ENCODE data around the gene ZNF689. TPM values are rescaled to one million over a fixed set of nuclear protein-coding genes. Genes with fewer than 3 reads are reported as not detected.

The ZNF689 gene
- total RNA-seq, 1 experiment from 2014 or later: 10.1 TPM

DNA sequence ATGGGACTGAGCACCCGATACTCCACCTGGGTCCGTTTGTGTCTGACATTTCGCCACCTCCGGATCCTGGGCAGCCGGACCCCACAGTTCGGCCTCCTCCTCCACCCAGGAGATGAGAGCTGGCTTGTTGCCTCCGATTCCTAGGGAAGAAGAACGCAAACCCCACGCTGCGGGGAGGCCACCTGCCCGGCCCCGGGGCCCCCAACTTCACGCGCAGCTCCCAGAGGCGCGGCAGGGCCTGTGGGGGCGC, 52.6 kb downstream of the ZNF689 start:
- no peaks in the 10 kb centered on the region for H3K9me3 ChIP-seq (ENCODE audit: insufficient read depth, low read depth)

GRCh38 chr16:30556125-30556473, 54.1 kb downstream of the ZNF689 start:
- Histone ChIP-seq H3K27ac (no peak overlapping the region), H3K9me2 (ENCODE audit: insufficient read depth) (no peaks in the 10 kb centered on the region), H3K27me3 (ENCODE audit: insufficient read depth, low read depth) (no peaks in the 10 kb centered on the region), H4K20me1 (ENCODE audit: insufficient read depth) (no peaks in the 10 kb centered on the region), H3K9me3 (ENCODE audit: insufficient read depth, low read depth) (no peaks in the 10 kb centered on the region), H3K36me3 (ENCODE audit: low read depth) (no peaks in the 10 kb centered on the region), H3F3A (ENCODE audit: insufficient read depth, low read depth) (peaks cover 29% of the 10 kb centered on the region; the same call in 1 of the 2 replicates), H2AFZ (no peak overlapping the region), H3K4me3 (no peak overlapping the region), H3K79me2 (ENCODE audit: low read depth) (peaks cover 19% of the 10 kb centered on the region), H3K4me2 (no peak overlapping the region), H3K4me1 (replicated peaks; ENCODE audit: insufficient read depth) (peaks cover 17% of the 10 kb centered on the region)
- ChIA-PET POLR2A (ENCODE audit: unreplicated experiment) (no interaction called here), CTCF (no interaction called here)
- intact Hi-C loops (cut with micrococcal nuclease; ENCODE audit: unreplicated experiment): loop anchor here (10.0 kb wide), 1 partner anchor 209 kb away; the partner anchor contains the start of genes CFAP119 and RNF40
- DNase-seq: no peak
- BruUV-seq (replicated peaks): no TSS peak
- no peak for TF ChIP-seq CTCF (conservative IDR thresholded peaks at IDR 0.05)
- no peak for TF ChIP-seq EZH2 (IDR thresholded peaks at IDR 0.05; ENCODE audit: low read depth)

More for the DNA sequence above, 52.6 kb downstream of the ZNF689 start:
- ChIA-PET CTCF (interaction anchor here (0.6 to 2.8 kb wide), 3 partner anchors 23 to 128 kb away, joined by 3 to 25 read pairs (median 12); partner anchors contain the start of genes DCTPP1 and ZNF747), POLR2A (ENCODE audit: unreplicated experiment) (interaction anchor here (0.7 kb wide), 1 partner anchor 163 kb away, joined by 3 read pairs; no protein-coding TSS in a partner anchor)
- Histone ChIP-seq H3F3A (ENCODE audit: insufficient read depth, low read depth) (peaks cover 25% of the 10 kb centered on the region; the same call in 1 of the 2 replicates), H3K9me2 (ENCODE audit: insufficient read depth) (no peaks in the 10 kb centered on the region), H3K4me3 (peak overlapping the region; percentile 88), H3K79me2 (ENCODE audit: low read depth) (peaks cover 19% of the 10 kb centered on the region), H3K27ac (peak overlapping the region; percentile 64), H4K20me1 (ENCODE audit: insufficient read depth) (no peaks in the 10 kb centered on the region), H2AFZ (peak overlapping the region; percentile 89), H3K27me3 (ENCODE audit: insufficient read depth, low read depth) (no peaks in the 10 kb centered on the region), H3K4me1 (replicated peaks; ENCODE audit: insufficient read depth) (peaks cover 19% of the 10 kb centered on the region), H3K36me3 (ENCODE audit: low read depth) (no peaks in the 10 kb centered on the region), H3K4me2 (peak overlapping the region; percentile 96)
- BruUV-seq (replicated peaks): no TSS peak
- intact Hi-C loops (cut with micrococcal nuclease; ENCODE audit: unreplicated experiment): loop anchor here (10.0 kb wide), 1 partner anchor 207 kb away; the partner anchor contains the start of genes CFAP119 and RNF40
- TF ChIP-seq EZH2 (IDR thresholded peaks at IDR 0.05; ENCODE audit: low read depth): no peak
- TF ChIP-seq CTCF (conservative IDR thresholded peaks at IDR 0.05): no peak; the same call in 1 of the 2 replicates
- no peak for DNase-seq

DNA sequence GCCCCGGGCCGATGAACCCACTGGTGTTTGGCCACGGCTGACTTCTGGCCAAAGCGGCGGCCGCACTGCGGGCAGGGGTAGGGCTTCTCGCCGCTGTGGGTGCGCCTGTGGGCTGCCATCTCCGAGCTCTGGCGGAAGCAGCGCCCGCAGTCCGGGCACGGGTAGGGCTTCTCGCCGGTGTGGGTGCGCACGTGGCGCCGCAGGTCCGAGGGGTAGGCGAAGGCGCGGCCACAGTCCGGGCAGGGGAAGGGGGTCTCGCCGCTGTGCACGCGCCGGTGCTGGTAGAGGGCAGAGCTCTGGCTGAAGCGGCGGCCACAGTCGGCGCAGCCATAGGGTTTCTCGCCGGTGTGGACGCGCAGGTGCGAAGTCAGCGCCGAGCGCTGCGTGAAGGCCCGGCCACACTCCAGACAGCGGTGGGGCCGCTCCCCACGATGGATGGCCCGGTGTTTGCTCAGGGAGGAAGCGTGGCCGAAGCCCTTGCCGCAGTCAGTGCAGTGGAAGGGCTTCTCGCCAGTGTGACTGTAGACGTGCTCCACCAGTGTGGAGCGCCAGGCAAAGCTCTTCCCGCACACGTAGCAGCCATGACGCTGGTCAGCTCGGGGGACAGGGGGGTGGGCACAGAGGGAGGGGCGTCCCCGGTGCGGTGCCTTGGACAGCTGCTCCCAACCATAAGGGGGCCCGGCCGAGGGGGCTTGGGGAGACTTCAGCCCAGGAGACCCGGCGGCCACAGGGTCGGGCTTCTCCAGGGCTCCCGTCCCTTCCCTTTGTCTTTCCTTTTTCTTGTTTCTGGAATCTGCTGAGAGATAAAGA, 54.7 kb downstream of the ZNF689 start:
- H3K27me3 ChIP-seq (ENCODE audit: insufficient read depth, low read depth): no peaks in the 10 kb centered on the region
- POLR2A ChIA-PET (ENCODE audit: unreplicated experiment): no interaction called here
- no TSS peak for BruUV-seq (replicated peaks)

More for the DNA sequence above, 54.7 kb downstream of the ZNF689 start:
- Histone ChIP-seq H4K20me1 (ENCODE audit: insufficient read depth) (no peaks in the 10 kb centered on the region), H3K4me2 (no peak overlapping the region), H3K4me3 (no peak overlapping the region), H2AFZ (no peak overlapping the region), H3K36me3 (ENCODE audit: low read depth) (no peaks in the 10 kb centered on the region), H3K27ac (no peak overlapping the region), H3K79me2 (ENCODE audit: low read depth) (peaks cover 19% of the 10 kb centered on the region), H3F3A (ENCODE audit: insufficient read depth, low read depth) (peaks cover 29% of the 10 kb centered on the region; the same call in 1 of the 2 replicates), H3K9me2 (ENCODE audit: insufficient read depth) (no peaks in the 10 kb centered on the region), H3K4me1 (replicated peaks; ENCODE audit: insufficient read depth) (peaks cover 14% of the 10 kb centered on the region), H3K9me3 (ENCODE audit: insufficient read depth, low read depth) (no peaks in the 10 kb centered on the region)
- no peak for DNase-seq
- intact Hi-C loops (cut with micrococcal nuclease; ENCODE audit: unreplicated experiment): loop anchor here (10.0 kb wide), 1 partner anchor 209 kb away; the partner anchor contains the start of genes CFAP119 and RNF40
- TF ChIP-seq EZH2 (IDR thresholded peaks at IDR 0.05; ENCODE audit: low read depth) (no peak), CTCF (conservative IDR thresholded peaks at IDR 0.05) (no peak)
- CTCF ChIA-PET: interaction anchor here (1.6 kb wide), 1 partner anchor 21 kb away, joined by 6 read pairs; the partner anchor contains the start of gene ZNF747

All from PC-9 (cell line).